ENCODE results near the gene POLRMT.

Gene POLRMT

GRCh38 chr19:664913-665443 is 31.6 kb upstream of the POLRMT start:
- DNase-seq, result peak; percentile 69

GRCh38 chr19:663682-664117 is 30.4 kb upstream of the POLRMT start:
- DNase-seq, result no peak
- in situ Hi-C loops (cut with HindIII; ENCODE audit: low pct_ligation_motif_present, low pct_unique_long_range_greater_than_20kb, low sequenced_read_pairs), result no loop called here

More at GRCh38 chr19:664913-665443, 31.6 kb upstream of the POLRMT start:
- in situ Hi-C loops (cut with HindIII; ENCODE audit: low pct_ligation_motif_present, low pct_unique_long_range_greater_than_20kb, low sequenced_read_pairs), result no loop called here

- in situ Hi-C loops (cut with HindIII; ENCODE audit: low pct_ligation_motif_present, low pct_unique_long_range_greater_than_20kb, low sequenced_read_pairs), result no loop called here
- DNase-seq, result peak; percentile 84
Observed at GRCh38 chr19:662962-663681, 29.8 kb upstream of the POLRMT start, which contains the start of gene RNF126. TSS of gene RNF126 (minus strand) at chr19:663214. CDS start at chr19:663121, 93 bp downstream.

GRCh38 chr19:662207-662961 is 29.0 kb upstream of the POLRMT start:
- in situ Hi-C loops (cut with HindIII; ENCODE audit: low pct_ligation_motif_present, low pct_unique_long_range_greater_than_20kb, low sequenced_read_pairs), result no loop called here
- DNase-seq, result peak; percentile 46

GRCh38 chr19:661427-662196 is 28.3 kb upstream of the POLRMT start:
- DNase-seq, result no peak
- in situ Hi-C loops (cut with HindIII; ENCODE audit: low pct_ligation_motif_present, low pct_unique_long_range_greater_than_20kb, low sequenced_read_pairs), result no loop called here

- in situ Hi-C loops (cut with HindIII; ENCODE audit: low pct_ligation_motif_present, low pct_unique_long_range_greater_than_20kb, low sequenced_read_pairs), result no loop called here
- DNase-seq, result no peak
Observed at GRCh38 chr19:660793-661426, 27.6 kb upstream of the POLRMT start.

GRCh38 chr19:658916-659839 is 25.8 kb upstream of the POLRMT start:
- no peak for DNase-seq
- in situ Hi-C loops (cut with HindIII; ENCODE audit: low pct_ligation_motif_present, low pct_unique_long_range_greater_than_20kb, low sequenced_read_pairs), result no loop called here

- DNase-seq, result no peak
- in situ Hi-C loops (cut with HindIII; ENCODE audit: low pct_ligation_motif_present, low pct_unique_long_range_greater_than_20kb, low sequenced_read_pairs), result no loop called here
Observed at GRCh38 chr19:658059-658839, 24.9 kb upstream of the POLRMT start.

GRCh38 chr19:657611-658010 is 24.3 kb upstream of the POLRMT start:
- DNase-seq, result no peak
- in situ Hi-C loops (cut with HindIII; ENCODE audit: low pct_ligation_motif_present, low pct_unique_long_range_greater_than_20kb, low sequenced_read_pairs), result no loop called here

GRCh38 chr19:656751-657559 is 23.6 kb upstream of the POLRMT start:
- DNase-seq, result no peak
- in situ Hi-C loops (cut with HindIII; ENCODE audit: low pct_ligation_motif_present, low pct_unique_long_range_greater_than_20kb, low sequenced_read_pairs), result no loop called here

GRCh38 chr19:655691-656090 is 22.4 kb upstream of the POLRMT start:
- in situ Hi-C loops (cut with HindIII; ENCODE audit: low pct_ligation_motif_present, low pct_unique_long_range_greater_than_20kb, low sequenced_read_pairs), result no loop called here
- no peak for DNase-seq

- in situ Hi-C loops (cut with HindIII; ENCODE audit: low pct_ligation_motif_present, low pct_unique_long_range_greater_than_20kb, low sequenced_read_pairs), result no loop called here
- DNase-seq, result no peak
Observed at GRCh38 chr19:653425-653824, 20.1 kb upstream of the POLRMT start.

GRCh38 chr19:652467-653389 is 19.4 kb upstream of the POLRMT start:
- DNase-seq, result no peak
- in situ Hi-C loops (cut with HindIII; ENCODE audit: low pct_ligation_motif_present, low pct_unique_long_range_greater_than_20kb, low sequenced_read_pairs), result no loop called here

- no peak for DNase-seq
- in situ Hi-C loops (cut with HindIII; ENCODE audit: low pct_ligation_motif_present, low pct_unique_long_range_greater_than_20kb, low sequenced_read_pairs), result no loop called here
Observed at GRCh38 chr19:651991-652390, 18.7 kb upstream of the POLRMT start.

GRCh38 chr19:651114-651818 is 17.9 kb upstream of the POLRMT start:
- in situ Hi-C loops (cut with HindIII; ENCODE audit: low pct_ligation_motif_present, low pct_unique_long_range_greater_than_20kb, low sequenced_read_pairs), result no loop called here
- DNase-seq, result no peak

Data from ACHN (cell line).